Mammary epithelial cell (primary cell): ENCODE data around the gene SLC1A4.

Experiments used
- EZH2 ChIP-seq: IDR thresholded peaks from 2 replicates; pipeline ENCODE4 v1.6.1; 2012; ENCODE audit warnings: low read length, inconsistent platforms, borderline replicate concordance
- TF ChIP-seq, protein P1 (sequence below), 2 donors: IDR thresholded peaks in 1 of 2; conservative IDR thresholded peaks in 1 of 2; 2 replicates each; pipeline ENCODE4 v1.5.1; 2011 to 2012; ENCODE audit warnings: inconsistent platforms in 2 of 2, low read length in 2 of 2, mild to moderate bottlenecking in 2 of 2, control low read depth in 1 of 2, low read depth in 1 of 2; ENCODE audit not compliant: insufficient read depth in 1 of 2; ENCODE audit errors: extremely low read depth in 1 of 2

DNA sequence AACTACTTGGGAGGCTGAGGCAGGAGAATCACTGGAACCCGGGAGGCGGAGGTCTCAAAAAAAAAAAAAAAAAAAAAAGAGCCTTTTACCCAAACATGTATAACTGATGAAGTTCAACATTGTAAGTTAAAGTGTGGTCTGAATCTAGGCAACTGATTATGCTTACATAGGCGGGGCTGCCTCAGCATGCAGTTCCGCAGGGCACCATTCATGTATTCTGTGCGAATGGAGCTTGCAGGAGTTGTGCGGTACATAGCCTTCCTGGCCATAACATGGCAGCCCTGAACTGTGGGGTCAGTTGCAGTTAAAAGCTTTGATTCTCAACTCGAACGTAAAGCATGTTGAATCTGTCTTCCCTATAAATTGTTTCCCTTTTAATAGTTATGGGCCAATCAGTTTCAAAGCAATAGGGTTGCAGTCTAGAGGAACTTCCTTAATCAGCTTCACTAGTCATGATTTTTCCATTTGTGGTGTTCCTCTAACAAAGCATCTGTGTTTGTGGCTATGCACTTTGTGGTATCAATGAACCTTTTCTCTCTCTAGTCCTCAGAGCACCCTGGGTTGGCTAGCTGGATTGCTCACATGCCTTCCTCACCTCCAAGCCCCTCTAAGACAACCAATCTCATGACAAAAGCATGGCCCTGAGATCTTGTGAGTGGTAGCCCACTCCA, 36.4 kb downstream of the SLC1A4 start:
- TF ChIP-seq, protein P1, sequence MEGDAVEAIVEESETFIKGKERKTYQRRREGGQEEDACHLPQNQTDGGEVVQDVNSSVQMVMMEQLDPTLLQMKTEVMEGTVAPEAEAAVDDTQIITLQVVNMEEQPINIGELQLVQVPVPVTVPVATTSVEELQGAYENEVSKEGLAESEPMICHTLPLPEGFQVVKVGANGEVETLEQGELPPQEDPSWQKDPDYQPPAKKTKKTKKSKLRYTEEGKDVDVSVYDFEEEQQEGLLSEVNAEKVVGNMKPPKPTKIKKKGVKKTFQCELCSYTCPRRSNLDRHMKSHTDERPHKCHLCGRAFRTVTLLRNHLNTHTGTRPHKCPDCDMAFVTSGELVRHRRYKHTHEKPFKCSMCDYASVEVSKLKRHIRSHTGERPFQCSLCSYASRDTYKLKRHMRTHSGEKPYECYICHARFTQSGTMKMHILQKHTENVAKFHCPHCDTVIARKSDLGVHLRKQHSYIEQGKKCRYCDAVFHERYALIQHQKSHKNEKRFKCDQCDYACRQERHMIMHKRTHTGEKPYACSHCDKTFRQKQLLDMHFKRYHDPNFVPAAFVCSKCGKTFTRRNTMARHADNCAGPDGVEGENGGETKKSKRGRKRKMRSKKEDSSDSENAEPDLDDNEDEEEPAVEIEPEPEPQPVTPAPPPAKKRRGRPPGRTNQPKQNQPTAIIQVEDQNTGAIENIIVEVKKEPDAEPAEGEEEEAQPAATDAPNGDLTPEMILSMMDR (conservative IDR thresholded peaks at IDR 0.05 in 1 of 2, IDR thresholded peaks at IDR 0.05 in 1 of 2; ENCODE audit: extremely low read depth in 1 of 2, insufficient read depth in 1 of 2, low read depth in 1 of 2, low read length in 2 of 2), result no peak
- no peak for TF ChIP-seq EZH2
